ENCODE data around the gene HIP1.
"Not testable (repeated sequence)": the region's sequence is repeated elsewhere in the genome, so short reads cannot be mapped to it uniquely, and the experiment has no call there.

Gene HIP1

DNA sequence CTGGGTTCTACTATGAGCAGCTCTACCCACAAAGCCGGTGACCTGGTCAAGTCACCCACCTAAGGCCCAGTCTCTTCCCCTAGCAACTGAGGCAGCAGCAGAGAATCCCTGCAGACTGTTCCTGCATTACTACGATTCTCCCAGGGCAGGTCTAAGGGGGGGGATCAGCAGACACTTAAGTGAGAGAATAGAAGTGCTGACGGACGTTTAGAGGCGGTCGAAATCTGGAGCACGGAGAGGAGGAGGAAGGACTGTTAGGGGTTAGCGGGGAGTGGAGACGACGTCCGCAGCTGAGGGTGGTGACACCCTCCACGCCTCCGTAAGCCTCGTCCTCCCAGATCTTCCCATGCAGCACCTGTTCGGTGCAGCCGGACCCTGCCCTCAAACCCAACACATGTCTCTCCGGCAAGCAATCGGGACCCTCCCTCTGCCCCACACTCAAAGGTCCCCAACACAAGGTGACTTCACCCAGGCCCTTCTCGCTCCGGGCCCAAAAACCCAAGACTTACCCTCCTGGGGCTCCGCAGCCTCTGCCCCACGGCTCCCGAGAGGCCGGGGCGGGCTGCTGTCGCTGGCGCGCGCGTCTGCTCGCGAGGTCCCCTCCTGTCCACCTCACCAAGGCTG, 253.3 kb downstream of the HIP1 start:
- DNase-seq: not testable (repeated sequence)

Data from activated T-cell treated with anti-CD3 and anti-CD28 coated beads for 4 hours (primary cell).